Kidney (tissue), 14 donors: ENCODE data around the gene CCDC102B. TPM values are rescaled to one million over a fixed set of nuclear protein-coding genes. Genes with fewer than 3 reads are reported as not detected.

ENCODE experiments used
- DNase-seq, 5 donors: peaks; one replicate each; pipeline ENCODE4 v3.0.0-alpha.2; 2013 to 2020
- FAIRE-seq: peaks from 2 replicates; lab custom pipeline; 2012; peaks lifted over from hg19 to GRCh38; lab: Jason Lieb, UNC
- H3K27ac ChIP-seq, 2 donors: one replicate each; pipeline ENCODE4 v1.7.0; 2013; ENCODE audit warnings: low read depth in 2 of 2, low read length in 2 of 2, inconsistent platforms in 1 of 2
- H3K27me3 ChIP-seq: one replicate; pipeline ENCODE4 v1.7.1; 2013; ENCODE audit warnings: low read length, inconsistent platforms; ENCODE audit not compliant: control insufficient read depth, insufficient read depth
- H3K36me3 ChIP-seq, 3 donors: one replicate each; pipeline versions ENCODE4 v1.7.0 to v1.7.1; 2013; ENCODE audit warnings: low read length in 3 of 3, control low read depth in 1 of 3, inconsistent platforms in 1 of 3; ENCODE audit not compliant: insufficient read depth in 3 of 3, control insufficient read depth in 2 of 3
- H3K4me1 ChIP-seq, 3 donors: one replicate each; pipeline versions ENCODE4 v1.7.0 to v1.7.1; 2013; ENCODE audit warnings: low read length in 3 of 3, inconsistent platforms in 1 of 3, low read depth in 1 of 3; ENCODE audit not compliant: control insufficient read depth in 2 of 3, insufficient read depth in 2 of 3
- H3K4me3 ChIP-seq, 3 donors: one replicate each; pipeline versions ENCODE4 v1.7.0 to v1.8.1; 2013; ENCODE audit warnings: low read length in 3 of 3, control low read depth in 1 of 3, inconsistent platforms in 1 of 3
- H3K9ac ChIP-seq, 3 donors: one replicate each; pipeline versions ENCODE4 v1.7.0 to v1.7.1; 2013; ENCODE audit warnings: low read length in 3 of 3, control low read depth in 1 of 3, inconsistent platforms in 1 of 3
- H3K9me3 ChIP-seq, 3 donors: one replicate each; pipeline versions ENCODE4 v1.7.0 to v1.7.1; 2013; ENCODE audit warnings: low read length in 3 of 3, control low read depth in 1 of 3, inconsistent platforms in 1 of 3; ENCODE audit not compliant: control insufficient read depth in 2 of 3, insufficient read depth in 1 of 3
- CTCF ChIP-seq: IDR thresholded peaks from 3 replicates; pipeline ENCODE4 v1.5.1; 2012; ENCODE audit warnings: mild to moderate bottlenecking, moderate library complexity, borderline replicate concordance; ENCODE audit not compliant: insufficient read depth; ENCODE audit errors: extremely low read depth
- intact Hi-C: fragments of 100-400 bp; cut with DNase I; formaldehyde crosslinking; loops from one replicate; pipeline ENCODE4 v1.11.1; 2022
- polyA plus RNA-seq: library from polyadenylated mRNA; stranded (reverse); fragments of 350-450 nt; fragmentation: Illumina TruSeq; extraction: RNeasy Lipid Tissue Mini Kit (QIAGEN cat#74804); gene quantifications from one replicate; pipeline ENCODE4 v1.2.3, GENCODE V29; 2014; ENCODE audit warnings: low read depth, low replicate concordance; ENCODE audit not compliant: insufficient read depth
- total RNA-seq: library from RNA; stranded (reverse); fragmentation: NEBNext Ultra II Directional; extraction: Animal tissue kit (Norgen Biotek cat#: 25700); gene quantifications from one replicate; pipeline ENCODE4 v1.2.1, GENCODE V29; 2021
- donor health status: control.
- donor health status: control.
- donor health status: control.
- donor health status: control.
- donor health status: control.
- donor health status: DM: yes; HTN: yes; CAD: no.
- donor health status: Normal renal cell carcinoma (clear cell type).

CCDC102B gene
- total and polyA plus RNA-seq, 2 donors from 2014 or later = 3.6 to 6.8 TPM

GRCh38 chr18:68800075-68800474 lies 2.2 kb downstream of the CCDC102B start:
- H3K9ac ChIP-seq = no peak overlapping the region
- TF ChIP-seq CTCF = no peak
- intact Hi-C loops = no loop called here
- FAIRE-seq (no peak), DNase-seq (no peak)
- no peaks in the 10 kb centered on the region for H3K36me3 ChIP-seq
- H3K9me3 ChIP-seq = no peaks in the 10 kb centered on the region
- H3K4me3 ChIP-seq = no peak overlapping the region
- H3K27ac ChIP-seq = no peak overlapping the region
- H3K4me1 ChIP-seq = no peaks in the 10 kb centered on the region
- H3K27me3 ChIP-seq = no peaks in the 10 kb centered on the region

- H3K4me1 ChIP-seq = no peaks in the 10 kb centered on the region
- H3K27ac ChIP-seq = no peak overlapping the region
- no peak for TF ChIP-seq CTCF
- intact Hi-C loops = no loop called here
- DNase-seq = peak in 4 of 5 donors; percentile 23 to 93 (median 61)
- no peak overlapping the region for H3K4me3 ChIP-seq
- H3K9me3 ChIP-seq = no peaks in the 10 kb centered on the region
- no peak overlapping the region for H3K9ac ChIP-seq
- H3K27me3 ChIP-seq = no peaks in the 10 kb centered on the region
- no peaks in the 10 kb centered on the region for H3K36me3 ChIP-seq
- FAIRE-seq = no peak
These were observed 5.5 kb downstream of the CCDC102B start for GRCh38 chr18:68803356-68803755.

- intact Hi-C loops = no loop called here
- Histone ChIP-seq H3K27ac (no peak overlapping the region), H3K36me3 (no peaks in the 10 kb centered on the region), H3K27me3 (no peaks in the 10 kb centered on the region), H3K9ac (no peak overlapping the region), H3K4me3 (no peak overlapping the region), H3K4me1 (no peaks in the 10 kb centered on the region), H3K9me3 (no peaks in the 10 kb centered on the region)
- FAIRE-seq (peak; percentile 46), DNase-seq (no peak)
- TF ChIP-seq CTCF = no peak
These were observed 19.7 kb downstream of the CCDC102B start for GRCh38 chr18:68817584-68817983.

- FAIRE-seq = no peak
- Histone ChIP-seq H3K27ac (no peak overlapping the region), H3K4me1 (no peaks in the 10 kb centered on the region), H3K9me3 (no peaks in the 10 kb centered on the region), H3K36me3 (no peaks in the 10 kb centered on the region), H3K9ac (no peak overlapping the region), H3K4me3 (no peak overlapping the region), H3K27me3 (no peaks in the 10 kb centered on the region)
- no peak for DNase-seq
- no peak for TF ChIP-seq CTCF
- intact Hi-C loops = no loop called here
These were observed 20.7 kb downstream of the CCDC102B start for GRCh38 chr18:68818584-68818983.
